IPS-18c (cell line): ENCODE results near the gene MPLKIP.

ENCODE experiments used
- H3K4me3 ChIP-seq: 2 replicates; pipeline ENCODE4 v1.7.0; 2013; ENCODE audit warnings: low read depth, mild to moderate bottlenecking, low read length, moderate library complexity; ENCODE audit not compliant: insufficient read depth
- H3K9me3 ChIP-seq: one replicate; pipeline ENCODE4 v1.6.1; 2013; ENCODE audit warnings: mild to moderate bottlenecking, low read length, moderate library complexity; ENCODE audit not compliant: control insufficient read depth, insufficient read depth

MPLKIP gene

DNA sequence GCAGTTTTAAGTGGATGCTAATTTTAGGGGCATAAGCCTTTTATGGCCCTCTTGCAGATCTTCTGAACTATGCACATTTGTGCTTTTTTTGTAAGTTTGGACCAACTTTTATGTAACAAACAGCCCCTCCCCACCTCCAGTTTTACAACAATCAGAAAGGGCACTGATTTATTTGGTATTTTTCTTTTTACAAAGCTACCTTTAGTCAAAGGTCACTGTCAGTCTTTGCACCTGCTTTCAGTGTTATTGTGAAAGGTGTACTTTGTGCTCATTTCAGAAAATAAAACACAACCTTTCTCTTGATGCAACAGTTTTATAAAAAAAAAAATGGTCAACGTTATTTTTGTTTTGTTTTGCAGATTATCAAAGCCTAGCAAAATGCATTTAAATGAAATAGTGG lies 39.2 kb downstream of the MPLKIP start:
- Histone ChIP-seq H3K4me3 (no peak overlapping the region), H3K9me3 (no peaks in the 10 kb centered on the region)

- H3K9me3 ChIP-seq: no peaks in the 10 kb centered on the region
Measured at GRCh38 chr7:40093631-40094350, 40.6 kb downstream of the MPLKIP start.

DNA sequence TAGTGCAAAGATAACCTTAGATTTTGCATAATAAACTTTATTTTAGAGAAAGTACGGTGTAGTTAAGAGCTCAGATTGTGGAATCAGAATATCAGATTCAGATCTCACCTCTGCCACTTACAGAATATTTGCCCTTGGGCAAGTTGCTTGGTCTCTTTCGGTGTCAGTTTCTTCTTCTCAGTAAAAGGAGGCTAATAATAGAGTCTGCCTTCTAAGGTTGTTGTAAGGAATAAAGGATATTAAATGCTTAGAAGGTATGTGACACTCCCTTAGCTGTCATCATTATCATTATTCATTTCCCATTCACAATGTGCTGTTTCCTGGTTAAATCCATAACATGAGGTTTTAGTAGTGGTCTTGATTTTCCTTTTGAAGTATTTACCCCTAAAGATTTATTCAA lies 42.2 kb downstream of the MPLKIP start:
- Histone ChIP-seq H3K9me3 (no peaks in the 10 kb centered on the region), H3K4me3 (no peak overlapping the region)

More at GRCh38 chr7:40093631-40094350, 40.6 kb downstream of the MPLKIP start:
- H3K4me3 ChIP-seq: no peak overlapping the region

DNA sequence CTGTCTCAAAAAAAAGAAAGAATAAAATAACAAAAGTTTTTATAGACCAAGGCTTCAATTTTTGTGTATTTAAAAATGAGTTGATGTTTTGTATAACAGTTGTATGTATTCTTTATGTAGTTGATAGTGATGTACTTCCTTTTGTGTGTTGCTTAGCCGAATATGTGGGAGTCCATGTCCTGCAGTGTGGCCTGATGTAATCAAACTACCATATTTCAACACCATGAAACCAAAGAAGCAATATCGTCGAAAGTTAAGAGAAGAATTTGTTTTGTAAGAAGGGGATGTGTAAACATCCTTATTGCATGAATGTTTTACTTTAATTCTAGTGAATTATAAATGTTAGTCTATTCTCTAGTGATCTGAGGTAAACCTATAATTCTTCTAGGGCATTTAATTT lies 56.6 kb downstream of the MPLKIP start:
- H3K9me3 ChIP-seq: no peaks in the 10 kb centered on the region
- H3K4me3 ChIP-seq: no peak overlapping the region
